GM19372 (cell line): ENCODE results near the gene VARS2.
A peak's percentile ranks its signal among the peaks of the same experiment; 100 is the strongest.
"Not testable (repeated sequence)": the region's sequence is repeated elsewhere in the genome, so short reads cannot be mapped to it uniquely, and the experiment has no call there.

Experiments used
- ATAC-seq: cut with Tn5 transposase; IDR thresholded peaks from one replicate; pipeline ENCODE4 v1.9.1; 2021; ENCODE audit warnings: mild to moderate bottlenecking, low read depth, moderate library complexity; ENCODE audit not compliant: unreplicated experiment

VARS2 gene

GRCh38 chr6:30914076-30914853 is at the start of gene VARS2:
VARS2 (plus strand) TSS chr6:30914238; CDS start chr6:30914837, 599 bp downstream.
- peak; percentile 88 for ATAC-seq

GRCh38 chr6:30864325-30864724 is 49.7 kb upstream of the VARS2 start:
- no peak for ATAC-seq

GRCh38 chr6:30869241-30869749 is 44.7 kb upstream of the VARS2 start:
- ATAC-seq, result not testable (repeated sequence)

GRCh38 chr6:30870546-30870945 is 43.5 kb upstream of the VARS2 start:
- ATAC-seq, result no peak

GRCh38 chr6:30871592-30872183 is 42.4 kb upstream of the VARS2 start:
- ATAC-seq, result no peak

DNA sequence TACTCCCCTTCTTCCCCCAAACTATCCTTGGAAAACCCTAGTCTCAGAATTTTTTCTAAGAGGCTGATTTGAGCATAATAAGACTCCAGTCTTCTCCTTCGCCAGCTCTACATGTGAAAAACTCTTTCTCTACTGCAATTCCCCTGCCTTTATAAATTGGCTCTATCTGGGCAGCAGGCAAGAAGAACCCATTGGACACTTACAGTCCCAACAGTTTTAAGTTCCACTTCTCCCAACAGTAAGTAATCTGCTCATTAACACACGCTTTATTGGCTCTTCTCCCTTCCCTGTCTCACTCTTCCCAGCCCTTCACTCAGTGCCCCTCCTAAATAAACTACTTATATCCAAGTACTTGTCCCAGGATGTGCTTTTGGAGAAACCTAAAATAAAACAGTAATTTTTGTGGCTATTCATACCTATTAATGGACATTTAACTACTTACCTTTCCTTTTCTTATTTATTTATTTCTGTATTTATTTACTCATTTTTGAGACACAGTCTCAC is 40.8 kb upstream of the VARS2 start:
- ATAC-seq, result no peak

DNA sequence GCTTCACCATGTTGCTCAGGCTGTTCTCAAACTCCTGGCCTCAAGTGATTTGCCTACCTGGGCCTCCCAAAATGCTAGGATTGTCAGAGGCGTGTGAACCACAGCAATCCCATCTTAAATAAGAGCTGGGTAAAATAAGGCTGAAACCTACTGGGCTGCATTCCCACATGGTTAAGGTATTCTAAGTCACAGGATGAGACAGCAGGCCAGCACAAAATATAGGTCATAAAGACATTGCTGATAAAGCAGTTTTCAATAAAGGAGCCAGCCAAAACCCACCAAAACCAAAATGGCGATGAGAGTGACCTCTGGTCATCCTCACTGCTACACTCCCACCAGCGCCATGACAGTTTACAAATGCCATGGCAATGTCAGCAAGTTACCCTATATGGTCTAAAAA is 40.2 kb upstream of the VARS2 start:
- ATAC-seq, result not testable (repeated sequence)

DNA sequence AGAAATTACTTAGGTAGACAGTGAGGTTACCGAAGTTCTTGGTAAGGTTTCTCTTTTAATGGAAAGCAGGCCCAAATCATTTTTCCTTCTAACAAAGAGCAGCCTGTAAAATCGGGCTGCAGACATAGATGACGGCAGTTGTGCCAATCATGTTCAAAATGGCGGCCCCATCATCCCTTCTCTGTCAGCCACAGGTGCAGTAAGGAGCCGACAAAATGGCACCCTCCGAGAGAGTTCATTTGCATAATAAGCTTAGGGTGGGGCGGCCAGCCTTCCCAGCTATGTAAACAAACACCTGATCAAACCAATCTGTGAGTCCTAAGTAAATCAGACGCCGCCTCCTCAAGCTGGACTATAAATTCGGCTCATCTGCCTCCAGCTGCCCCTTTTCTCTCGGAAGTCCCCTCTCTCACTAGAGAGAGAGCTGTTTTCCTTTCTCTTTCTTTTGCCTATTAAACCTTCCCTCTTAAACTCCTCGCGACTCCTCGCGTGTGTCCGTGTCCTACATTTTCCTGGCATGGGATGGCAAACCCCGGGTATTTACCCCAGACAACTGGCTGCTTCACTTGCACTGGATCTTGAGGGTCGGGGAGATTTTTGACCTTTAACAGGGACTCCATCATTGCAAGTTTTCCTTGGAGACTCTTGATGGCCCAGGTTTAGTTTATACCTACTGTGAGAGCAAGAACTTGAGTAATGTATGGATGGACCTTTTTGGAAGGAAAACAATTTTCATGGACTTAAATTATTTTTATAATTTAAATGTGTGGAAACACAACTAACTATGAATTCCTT is 38.6 kb upstream of the VARS2 start:
- ATAC-seq, result no peak

- ATAC-seq, result no peak
These were observed 37.9 kb upstream of the VARS2 start for GRCh38 chr6:30876039-30876730.

GRCh38 chr6:30877419-30878262 is 36.4 kb upstream of the VARS2 start:
- no peak for ATAC-seq

DNA sequence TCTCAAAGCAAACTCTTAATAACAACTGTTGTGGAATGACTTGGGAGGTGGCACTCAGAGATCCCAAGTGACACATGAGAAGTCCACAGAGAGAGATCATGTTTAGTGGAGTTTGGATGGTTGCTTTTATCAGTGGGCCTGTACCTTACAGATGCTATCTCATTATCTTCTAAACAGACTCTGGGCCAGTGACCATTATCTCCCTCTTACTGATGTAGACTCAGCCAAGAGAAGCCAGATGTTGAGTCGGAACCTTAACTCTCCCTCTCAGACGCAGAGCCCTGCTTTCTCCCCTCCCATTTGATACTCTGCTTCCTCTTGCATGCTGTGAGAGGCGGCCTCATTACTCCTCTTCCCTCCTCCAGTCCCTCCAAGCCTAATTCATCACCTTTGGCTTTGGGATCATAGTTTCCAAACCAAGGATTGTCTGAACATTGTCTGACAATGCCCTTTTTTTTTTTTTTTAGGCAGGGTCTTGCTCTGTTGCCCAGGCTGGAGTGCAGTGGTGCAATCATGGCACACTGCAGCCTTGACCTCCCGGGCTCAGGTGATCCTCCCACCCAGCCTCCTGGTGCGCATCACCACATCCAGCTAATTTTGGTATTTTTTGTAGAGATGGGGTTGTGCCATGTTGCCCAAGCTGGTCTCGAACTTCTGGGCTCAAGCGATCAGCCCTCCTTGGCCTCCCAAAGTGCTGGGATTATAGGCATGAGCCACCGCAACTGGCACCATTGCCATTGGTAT is 34.2 kb upstream of the VARS2 start:
- no peak for ATAC-seq

DNA sequence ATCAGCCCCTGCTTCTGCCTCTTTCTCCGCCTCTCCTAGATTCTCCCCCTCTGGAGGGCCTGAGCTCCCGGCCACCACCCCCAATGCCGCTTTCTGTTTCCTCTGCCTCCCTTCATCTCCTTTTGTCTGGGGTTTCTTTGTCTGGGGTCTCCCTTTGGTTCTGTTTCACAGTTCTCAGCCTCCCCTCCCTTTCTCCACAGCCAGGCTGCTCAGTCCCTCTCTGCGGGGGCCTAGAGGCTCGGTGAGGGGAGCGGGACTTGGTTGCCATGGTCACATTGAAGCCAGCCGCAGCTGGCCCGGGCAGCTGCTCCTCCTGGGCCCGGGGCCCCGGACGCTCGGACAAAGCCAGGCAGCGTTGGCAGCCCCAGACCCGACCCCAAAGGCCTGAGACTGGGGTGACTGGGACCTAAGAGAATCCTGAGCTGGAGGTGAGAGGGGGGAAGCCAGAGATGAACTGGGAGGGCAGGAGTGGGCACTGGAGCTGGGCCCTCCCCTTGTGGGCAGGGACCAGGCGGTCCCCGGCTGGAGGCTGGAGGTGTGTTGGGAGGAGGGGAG is 33.3 kb upstream of the VARS2 start:
- no peak for ATAC-seq

GRCh38 chr6:30881392-30882203 is 32.4 kb upstream of the VARS2 start:
- ATAC-seq, result no peak

DNA sequence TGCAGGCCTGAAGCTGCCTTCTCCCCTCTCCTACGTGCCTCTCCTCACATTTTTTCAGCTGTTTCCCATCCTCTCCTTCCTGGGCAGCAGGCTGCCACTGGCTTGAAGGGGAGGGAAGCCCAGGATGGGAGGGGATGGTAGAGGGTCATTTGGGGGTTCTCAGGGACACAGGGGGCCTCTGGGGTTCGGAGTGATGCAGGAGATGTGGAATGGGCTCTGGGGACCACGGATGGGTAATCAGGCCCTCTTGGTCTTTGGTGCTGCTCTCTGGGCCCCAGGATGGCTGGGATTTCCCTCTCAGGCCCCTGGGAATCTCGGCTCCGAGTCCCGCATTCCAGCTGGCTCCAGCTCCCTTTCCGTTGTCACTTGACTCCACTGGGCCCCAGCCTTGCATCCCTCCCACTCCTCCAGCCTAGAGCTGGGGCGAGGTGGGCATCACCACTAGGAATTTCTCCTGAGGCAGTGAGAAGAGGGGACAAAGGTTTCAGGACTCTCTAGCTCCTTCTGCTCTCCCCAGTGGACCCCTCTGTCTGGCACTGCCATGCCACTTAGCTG is 31.8 kb upstream of the VARS2 start:
- no peak for ATAC-seq

- ATAC-seq, result no peak
These were observed 31.0 kb upstream of the VARS2 start for GRCh38 chr6:30882759-30883684.
